GM19455 (cell line): Measurements from ENCODE around the gene KRT78.
"Not testable (repeated sequence)": the region's sequence is repeated elsewhere in the genome, so short reads cannot be mapped to it uniquely, and the experiment has no call there.

Source experiments
- ATAC-seq: cut with Tn5 transposase; IDR thresholded peaks from one replicate; pipeline ENCODE4 v1.9.1; 2021; ENCODE audit not compliant: unreplicated experiment

KRT78 gene

GRCh38 chr12:52848661-52849255, at the start of gene KRT78:
TSS of gene KRT78 (minus strand) at chr12:52848994. CDS start at chr12:52848930, 64 bp downstream.
- no peak for ATAC-seq

GRCh38 chr12:52896190-52897100, 47.7 kb upstream of the KRT78 start:
- no peak for ATAC-seq

GRCh38 chr12:52895726-52896189, 47.0 kb upstream of the KRT78 start:
- no peak for ATAC-seq

GRCh38 chr12:52892974-52893373, 44.2 kb upstream of the KRT78 start:
- no peak for ATAC-seq

- no peak for ATAC-seq
Observed at GRCh38 chr12:52892207-52892852, 43.5 kb upstream of the KRT78 start.

- no peak for ATAC-seq
Observed at GRCh38 chr12:52891044-52891443, 42.2 kb upstream of the KRT78 start.

GRCh38 chr12:52890417-52890816, 41.6 kb upstream of the KRT78 start:
- no peak for ATAC-seq

- ATAC-seq, result no peak
Observed at GRCh38 chr12:52884526-52885293, 35.9 kb upstream of the KRT78 start.

- not testable (repeated sequence) for ATAC-seq
Observed at GRCh38 chr12:52880499-52880898, 31.7 kb upstream of the KRT78 start.

- no peak for ATAC-seq
Observed at GRCh38 chr12:52879394-52880351, 30.9 kb upstream of the KRT78 start.

GRCh38 chr12:52878507-52879393, 30.0 kb upstream of the KRT78 start:
- no peak for ATAC-seq

- no peak for ATAC-seq
Observed at GRCh38 chr12:52877242-52877641, 28.4 kb upstream of the KRT78 start.

GRCh38 chr12:52876372-52876771, 27.6 kb upstream of the KRT78 start:
- no peak for ATAC-seq

GRCh38 chr12:52874573-52875435, 26.0 kb upstream of the KRT78 start:
- ATAC-seq, result no peak

GRCh38 chr12:52873832-52874572, 25.2 kb upstream of the KRT78 start:
- ATAC-seq, result peak; percentile 55

- no peak for ATAC-seq
Observed at GRCh38 chr12:52873513-52873831, 24.7 kb upstream of the KRT78 start.

- ATAC-seq, result no peak
Observed at GRCh38 chr12:52872644-52873389, 24.0 kb upstream of the KRT78 start.
